Hematopoietic multipotent progenitor cell treated with erythropoietin and hydrocortisone succinate and interleukin-3 and kit ligand, for 8 days (in vitro differentiated cells): ENCODE measurements around the gene SGK2.
A peak's percentile ranks its signal among the peaks of the same experiment; 100 is the strongest.

Source experiments
- DNase-seq: peaks from one replicate; pipeline ENCODE4 v3.0.0-alpha.2; 2015

The SGK2 gene

GRCh38 chr20:43558412-43559146 is at the start of gene SGK2:
Gene SGK2, plus strand, starts transcription at chr20:43559027. Its CDS starts 7,469 bp downstream, at chr20:43566496.
- no peak for DNase-seq

GRCh38 chr20:43511879-43512278 is 46.9 kb upstream of the SGK2 start:
- DNase-seq = no peak

GRCh38 chr20:43513372-43513930 is 45.4 kb upstream of the SGK2 start:
- DNase-seq = no peak

GRCh38 chr20:43513931-43514647 is 44.7 kb upstream of the SGK2 start:
- peak; percentile 99 for DNase-seq

- DNase-seq = peak; percentile 18
These were observed 44.2 kb upstream of the SGK2 start for GRCh38 chr20:43514648-43514999.

- peak; percentile 5 for DNase-seq
These were observed 43.2 kb upstream of the SGK2 start for GRCh38 chr20:43515628-43516027.

GRCh38 chr20:43516251-43516824 is 42.5 kb upstream of the SGK2 start:
- peak; percentile 7 for DNase-seq

GRCh38 chr20:43520074-43520630 is 38.7 kb upstream of the SGK2 start:
- DNase-seq = no peak

GRCh38 chr20:43525021-43525420 is 33.8 kb upstream of the SGK2 start:
- DNase-seq = no peak

- DNase-seq = no peak
These were observed 30.5 kb upstream of the SGK2 start for GRCh38 chr20:43528258-43528875.

GRCh38 chr20:43529051-43529450 is 29.8 kb upstream of the SGK2 start:
- no peak for DNase-seq

GRCh38 chr20:43529457-43530153 is 29.2 kb upstream of the SGK2 start:
- no peak for DNase-seq

GRCh38 chr20:43530321-43531090 is 28.3 kb upstream of the SGK2 start:
- no peak for DNase-seq

- no peak for DNase-seq
These were observed 27.8 kb upstream of the SGK2 start for GRCh38 chr20:43531091-43531443.

- no peak for DNase-seq
These were observed 26.3 kb upstream of the SGK2 start for GRCh38 chr20:43532416-43533055.

- no peak for DNase-seq
These were observed 25.8 kb upstream of the SGK2 start for GRCh38 chr20:43533060-43533459.

- no peak for DNase-seq
These were observed 24.8 kb upstream of the SGK2 start for GRCh38 chr20:43534016-43534415.

GRCh38 chr20:43534791-43535350 is 24.0 kb upstream of the SGK2 start:
- no peak for DNase-seq

GRCh38 chr20:43535370-43536004 is 23.3 kb upstream of the SGK2 start:
- DNase-seq = no peak
